ENCODE results near the gene PRSS23.
A peak's percentile ranks its signal among the peaks of the same experiment; 100 is the strongest.

Gene PRSS23

DNA sequence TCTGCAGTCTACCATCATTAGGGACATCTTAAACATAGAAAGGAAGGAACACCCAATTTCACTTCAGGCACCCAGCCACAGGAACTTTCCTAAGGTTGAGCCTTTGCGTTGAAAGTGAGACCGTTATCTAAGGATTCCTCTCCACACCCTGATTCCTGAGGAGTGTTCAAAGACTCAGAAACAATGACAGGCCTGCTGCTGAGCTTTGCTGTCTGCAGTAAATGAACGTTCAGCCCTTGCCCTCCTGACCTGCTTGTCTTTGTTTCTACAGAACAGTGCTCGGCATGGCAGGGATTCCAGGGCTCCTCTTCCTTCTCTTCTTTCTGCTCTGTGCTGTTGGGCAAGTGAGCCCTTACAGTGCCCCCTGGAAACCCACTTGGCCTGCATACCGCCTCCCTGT lies 7.0 kb downstream of the PRSS23 start:
- TF ChIP-seq, protein P1, sequence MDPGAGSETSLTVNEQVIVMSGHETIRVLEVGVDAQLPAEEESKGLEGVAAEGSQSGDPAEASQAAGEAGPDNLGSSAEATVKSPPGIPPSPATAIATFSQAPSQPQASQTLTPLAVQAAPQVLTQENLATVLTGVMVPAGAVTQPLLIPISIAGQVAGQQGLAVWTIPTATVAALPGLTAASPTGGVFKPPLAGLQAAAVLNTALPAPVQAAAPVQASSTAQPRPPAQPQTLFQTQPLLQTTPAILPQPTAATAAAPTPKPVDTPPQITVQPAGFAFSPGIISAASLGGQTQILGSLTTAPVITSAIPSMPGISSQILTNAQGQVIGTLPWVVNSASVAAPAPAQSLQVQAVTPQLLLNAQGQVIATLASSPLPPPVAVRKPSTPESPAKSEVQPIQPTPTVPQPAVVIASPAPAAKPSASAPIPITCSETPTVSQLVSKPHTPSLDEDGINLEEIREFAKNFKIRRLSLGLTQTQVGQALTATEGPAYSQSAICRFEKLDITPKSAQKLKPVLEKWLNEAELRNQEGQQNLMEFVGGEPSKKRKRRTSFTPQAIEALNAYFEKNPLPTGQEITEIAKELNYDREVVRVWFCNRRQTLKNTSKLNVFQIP (CRISPR knock-in tag; IDR thresholded peaks at IDR 0.05; ENCODE audit: borderline replicate concordance, low read depth) = no peak
- no peak for ATAC-seq

GRCh38 chr11:86809561-86809960 lies 9.2 kb downstream of the PRSS23 start:
- peak; percentile 37; the same call in 1 of the 2 replicates for TF ChIP-seq ISL1 (CRISPR knock-in tag; IDR thresholded peaks at IDR 0.05)
- TF ChIP-seq, protein P2, sequence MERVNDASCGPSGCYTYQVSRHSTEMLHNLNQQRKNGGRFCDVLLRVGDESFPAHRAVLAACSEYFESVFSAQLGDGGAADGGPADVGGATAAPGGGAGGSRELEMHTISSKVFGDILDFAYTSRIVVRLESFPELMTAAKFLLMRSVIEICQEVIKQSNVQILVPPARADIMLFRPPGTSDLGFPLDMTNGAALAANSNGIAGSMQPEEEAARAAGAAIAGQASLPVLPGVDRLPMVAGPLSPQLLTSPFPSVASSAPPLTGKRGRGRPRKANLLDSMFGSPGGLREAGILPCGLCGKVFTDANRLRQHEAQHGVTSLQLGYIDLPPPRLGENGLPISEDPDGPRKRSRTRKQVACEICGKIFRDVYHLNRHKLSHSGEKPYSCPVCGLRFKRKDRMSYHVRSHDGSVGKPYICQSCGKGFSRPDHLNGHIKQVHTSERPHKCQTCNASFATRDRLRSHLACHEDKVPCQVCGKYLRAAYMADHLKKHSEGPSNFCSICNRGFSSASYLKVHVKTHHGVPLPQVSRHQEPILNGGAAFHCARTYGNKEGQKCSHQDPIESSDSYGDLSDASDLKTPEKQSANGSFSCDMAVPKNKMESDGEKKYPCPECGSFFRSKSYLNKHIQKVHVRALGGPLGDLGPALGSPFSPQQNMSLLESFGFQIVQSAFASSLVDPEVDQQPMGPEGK (CRISPR knock-in tag; IDR thresholded peaks at IDR 0.05; ENCODE audit: borderline replicate concordance) = no peak
- no peak for ATAC-seq

GRCh38 chr11:86810288-86810687 lies 9.9 kb downstream of the PRSS23 start:
- TF ChIP-seq ZFP3 (CRISPR knock-in tag; IDR thresholded peaks at IDR 0.05) (no peak), SNAI2 (CRISPR knock-in tag; IDR thresholded peaks at IDR 0.05) (no peak), ARNTL (CRISPR knock-in tag; IDR thresholded peaks at IDR 0.05; ENCODE audit: borderline replicate concordance, low read depth) (no peak)
- TF ChIP-seq, protein P3, sequence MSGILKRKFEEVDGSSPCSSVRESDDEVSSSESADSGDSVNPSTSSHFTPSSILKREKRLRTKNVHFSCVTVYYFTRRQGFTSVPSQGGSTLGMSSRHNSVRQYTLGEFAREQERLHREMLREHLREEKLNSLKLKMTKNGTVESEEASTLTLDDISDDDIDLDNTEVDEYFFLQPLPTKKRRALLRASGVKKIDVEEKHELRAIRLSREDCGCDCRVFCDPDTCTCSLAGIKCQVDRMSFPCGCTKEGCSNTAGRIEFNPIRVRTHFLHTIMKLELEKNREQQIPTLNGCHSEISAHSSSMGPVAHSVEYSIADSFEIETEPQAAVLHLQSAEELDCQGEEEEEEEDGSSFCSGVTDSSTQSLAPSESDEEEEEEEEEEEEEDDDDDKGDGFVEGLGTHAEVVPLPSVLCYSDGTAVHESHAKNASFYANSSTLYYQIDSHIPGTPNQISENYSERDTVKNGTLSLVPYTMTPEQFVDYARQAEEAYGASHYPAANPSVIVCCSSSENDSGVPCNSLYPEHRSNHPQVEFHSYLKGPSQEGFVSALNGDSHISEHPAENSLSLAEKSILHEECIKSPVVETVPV (CRISPR knock-in tag; IDR thresholded peaks at IDR 0.05) = no peak
- TF ChIP-seq, protein P1 (CRISPR knock-in tag; IDR thresholded peaks at IDR 0.05; ENCODE audit: borderline replicate concordance, low read depth) = no peak
- ATAC-seq = no peak

DNA sequence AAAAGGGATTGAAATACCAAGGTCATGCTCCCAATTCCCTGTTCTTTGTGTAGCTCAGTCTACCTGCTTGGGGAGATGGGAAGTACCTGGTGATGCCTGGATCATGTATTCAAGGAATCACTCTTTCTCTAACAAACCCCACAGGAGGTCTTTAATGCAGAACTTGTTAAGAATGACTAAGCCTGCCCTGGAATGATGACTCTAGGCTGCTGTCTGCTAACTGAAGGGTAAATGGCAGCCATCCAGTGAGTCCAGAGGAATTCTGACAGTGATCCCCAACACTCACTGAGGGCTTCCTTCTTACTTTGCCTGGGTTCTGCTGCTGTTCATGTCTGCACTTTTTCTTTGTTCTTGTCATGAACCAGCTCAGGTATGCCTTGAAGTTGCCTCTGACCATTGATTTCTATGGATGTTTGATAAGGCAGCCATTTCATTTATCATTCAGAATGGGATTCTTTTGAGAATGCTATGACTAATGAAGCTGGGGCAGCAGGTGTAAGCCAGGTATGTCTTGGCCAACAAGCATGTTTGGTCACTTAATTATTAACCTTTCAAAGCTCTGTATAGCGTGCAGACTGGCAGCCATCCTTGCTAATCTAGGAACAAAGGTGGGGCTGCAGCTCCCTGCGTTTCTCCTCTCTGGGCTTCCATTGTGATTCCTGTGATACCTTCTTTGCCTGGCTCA lies 11.4 kb downstream of the PRSS23 start:
- ATAC-seq = peak; percentile 39
- TF ChIP-seq ISL1 (CRISPR knock-in tag; IDR thresholded peaks at IDR 0.05) (peak; percentile 56), SNAI2 (CRISPR knock-in tag; IDR thresholded peaks at IDR 0.05) (no peak), ZNF8 (CRISPR knock-in tag; IDR thresholded peaks at IDR 0.05) (no peak), ZFP30 (CRISPR knock-in tag; IDR thresholded peaks at IDR 0.05) (no peak), ZFP3 (CRISPR knock-in tag; IDR thresholded peaks at IDR 0.05) (no peak), ESRRG (CRISPR knock-in tag; IDR thresholded peaks at IDR 0.05) (no peak), BACH2 (CRISPR knock-in tag; IDR thresholded peaks at IDR 0.05; ENCODE audit: borderline replicate concordance) (no peak)
- TF ChIP-seq, protein P1 (CRISPR knock-in tag; IDR thresholded peaks at IDR 0.05; ENCODE audit: borderline replicate concordance, low read depth) = no peak

- TF ChIP-seq ZNF70 (CRISPR knock-in tag; IDR thresholded peaks at IDR 0.05) (no peak), ZFP3 (CRISPR knock-in tag; IDR thresholded peaks at IDR 0.05) (no peak), RARB (CRISPR knock-in tag; IDR thresholded peaks at IDR 0.05) (no peak), GLIS3 (CRISPR knock-in tag; IDR thresholded peaks at IDR 0.05) (no peak), CSDC2 (CRISPR knock-in tag; IDR thresholded peaks at IDR 0.05) (no peak), ZNF8 (CRISPR knock-in tag; IDR thresholded peaks at IDR 0.05) (no peak), TOX (CRISPR knock-in tag; IDR thresholded peaks at IDR 0.05; ENCODE audit: borderline replicate concordance) (no peak)
- TF ChIP-seq, protein P2 (CRISPR knock-in tag; IDR thresholded peaks at IDR 0.05; ENCODE audit: borderline replicate concordance) = no peak
- TF ChIP-seq, protein P4, sequence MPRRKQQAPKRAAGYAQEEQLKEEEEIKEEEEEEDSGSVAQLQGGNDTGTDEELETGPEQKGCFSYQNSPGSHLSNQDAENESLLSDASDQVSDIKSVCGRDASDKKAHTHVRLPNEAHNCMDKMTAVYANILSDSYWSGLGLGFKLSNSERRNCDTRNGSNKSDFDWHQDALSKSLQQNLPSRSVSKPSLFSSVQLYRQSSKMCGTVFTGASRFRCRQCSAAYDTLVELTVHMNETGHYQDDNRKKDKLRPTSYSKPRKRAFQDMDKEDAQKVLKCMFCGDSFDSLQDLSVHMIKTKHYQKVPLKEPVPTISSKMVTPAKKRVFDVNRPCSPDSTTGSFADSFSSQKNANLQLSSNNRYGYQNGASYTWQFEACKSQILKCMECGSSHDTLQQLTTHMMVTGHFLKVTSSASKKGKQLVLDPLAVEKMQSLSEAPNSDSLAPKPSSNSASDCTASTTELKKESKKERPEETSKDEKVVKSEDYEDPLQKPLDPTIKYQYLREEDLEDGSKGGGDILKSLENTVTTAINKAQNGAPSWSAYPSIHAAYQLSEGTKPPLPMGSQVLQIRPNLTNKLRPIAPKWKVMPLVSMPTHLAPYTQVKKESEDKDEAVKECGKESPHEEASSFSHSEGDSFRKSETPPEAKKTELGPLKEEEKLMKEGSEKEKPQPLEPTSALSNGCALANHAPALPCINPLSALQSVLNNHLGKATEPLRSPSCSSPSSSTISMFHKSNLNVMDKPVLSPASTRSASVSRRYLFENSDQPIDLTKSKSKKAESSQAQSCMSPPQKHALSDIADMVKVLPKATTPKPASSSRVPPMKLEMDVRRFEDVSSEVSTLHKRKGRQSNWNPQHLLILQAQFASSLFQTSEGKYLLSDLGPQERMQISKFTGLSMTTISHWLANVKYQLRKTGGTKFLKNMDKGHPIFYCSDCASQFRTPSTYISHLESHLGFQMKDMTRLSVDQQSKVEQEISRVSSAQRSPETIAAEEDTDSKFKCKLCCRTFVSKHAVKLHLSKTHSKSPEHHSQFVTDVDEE (CRISPR knock-in tag; IDR thresholded peaks at IDR 0.05) = no peak
- ATAC-seq = no peak
Observed at GRCh38 chr11:86812322-86812670, 12.0 kb downstream of the PRSS23 start.

Data from SK-N-SH treated with all-trans-retinoic acid at 6 μM for 48 hours (cell line).